Fibroblast of pulmonary artery (primary cell): ENCODE data around the gene PPP1R36.
A peak's percentile ranks its signal among the peaks of the same experiment; 100 is the strongest.

ENCODE experiments used
- DNase-seq: peaks from one replicate; pipeline ENCODE4 v3.0.0-alpha.2; 2010; ENCODE audit warnings: low read depth
- H3K4me3 ChIP-seq: replicated peaks from 2 replicates; pipeline ENCODE4 v1.5.1; 2011; ENCODE audit warnings: low read depth, mild to moderate bottlenecking, control low read depth, low read length, moderate library complexity
- CTCF ChIP-seq: IDR thresholded peaks from 2 replicates; pipeline ENCODE4 v1.5.1; 2011; ENCODE audit warnings: mild to moderate bottlenecking, control low read depth, low read length, inconsistent platforms; ENCODE audit errors: missing control alignments

The PPP1R36 gene

GRCh38 chr14:64549791-64550620 is at the start of gene PPP1R36:
TSS of gene PPP1R36 (plus strand) at chr14:64549961. CDS start at chr14:64549998, 37 bp downstream.
- DNase-seq, result no peak
- TF ChIP-seq CTCF, result no peak
- no peak within 1 kb of the TSS for H3K4me3 ChIP-seq

GRCh38 chr14:64500088-64500487 is 49.7 kb upstream of the PPP1R36 start:
- peak; percentile 32 for DNase-seq
- no peak for TF ChIP-seq CTCF
- H3K4me3 ChIP-seq, result no peak overlapping the region

- TF ChIP-seq CTCF, result peak; percentile 32
- peak; percentile 86 for DNase-seq
- peak overlapping the region; percentile 76 for H3K4me3 ChIP-seq
These were observed 48.2 kb upstream of the PPP1R36 start for GRCh38 chr14:64501411-64502171.

- H3K4me3 ChIP-seq, result peak overlapping the region; percentile 76
- TF ChIP-seq CTCF, result no peak
- DNase-seq, result no peak
These were observed 47.3 kb upstream of the PPP1R36 start for GRCh38 chr14:64502456-64502855.

GRCh38 chr14:64502887-64503433 is 46.8 kb upstream of the PPP1R36 start:
- H3K4me3 ChIP-seq, result peak overlapping the region; percentile 76
- DNase-seq, result peak; percentile 23
- no peak for TF ChIP-seq CTCF

GRCh38 chr14:64503434-64504309 is 46.1 kb upstream of the PPP1R36 start, which contains the start of gene ZBTB25:
TSS of gene ZBTB25 (minus strand) at chr14:64503838. CDS start at chr14:64490533, 13,305 bp downstream.
- DNase-seq, result peak; percentile 92
- H3K4me3 ChIP-seq, result peak within 1 kb of the TSS; percentile 76
- no peak for TF ChIP-seq CTCF
